ENCODE data around the gene GFM1.

GFM1 gene

GRCh38 chr3:158617982-158618875, 26.1 kb upstream of the GFM1 start:
- Histone ChIP-seq H3K4me3 (replicated peaks; ENCODE audit: insufficient read depth, low read length) (no peak overlapping the region), H3K27ac (replicated peaks) (no peak overlapping the region), H3K27me3 (ENCODE audit: insufficient read depth, poor library complexity, severe bottlenecking) (no peaks in the 10 kb centered on the region)
- no peak for DNase-seq (ENCODE audit: low read depth in 1 of 2, low spot score in 1 of 2)
- TF ChIP-seq REST (IDR thresholded peaks at IDR 0.05; ENCODE audit: insufficient replicate concordance, low read depth) (no peak), CTCF (IDR thresholded peaks at IDR 0.05; ENCODE audit: insufficient read depth, low read length) (no peak), SPI1 (IDR thresholded peaks at IDR 0.05; ENCODE audit: borderline replicate concordance, low read depth) (no peak), POLR2AphosphoS5 (IDR thresholded peaks at IDR 0.05; ENCODE audit: low read depth) (no peak), GABPA (IDR thresholded peaks at IDR 0.05; ENCODE audit: low read depth) (no peak)

GRCh38 chr3:158625881-158626280, 18.4 kb upstream of the GFM1 start:
- DNase-seq (ENCODE audit: low read depth in 1 of 2, low spot score in 1 of 2): no peak
- no peaks in the 10 kb centered on the region for H3K27me3 ChIP-seq (ENCODE audit: insufficient read depth, poor library complexity, severe bottlenecking)
- no peak overlapping the region for H3K27ac ChIP-seq (replicated peaks)
- TF ChIP-seq REST (IDR thresholded peaks at IDR 0.05; ENCODE audit: insufficient replicate concordance, low read depth) (no peak), CTCF (IDR thresholded peaks at IDR 0.05; ENCODE audit: insufficient read depth, low read length) (no peak), SPI1 (IDR thresholded peaks at IDR 0.05; ENCODE audit: borderline replicate concordance, low read depth) (no peak), POLR2AphosphoS5 (IDR thresholded peaks at IDR 0.05; ENCODE audit: low read depth) (no peak), GABPA (IDR thresholded peaks at IDR 0.05; ENCODE audit: low read depth) (no peak)
- no peak overlapping the region for H3K4me3 ChIP-seq (replicated peaks; ENCODE audit: insufficient read depth, low read length)

- no peak for DNase-seq (ENCODE audit: low read depth in 1 of 2, low spot score in 1 of 2)
- TF ChIP-seq CTCF (IDR thresholded peaks at IDR 0.05; ENCODE audit: insufficient read depth, low read length): no peak
- TF ChIP-seq GABPA (IDR thresholded peaks at IDR 0.05; ENCODE audit: low read depth): no peak
- TF ChIP-seq REST (IDR thresholded peaks at IDR 0.05; ENCODE audit: insufficient replicate concordance, low read depth): no peak
- TF ChIP-seq SPI1 (IDR thresholded peaks at IDR 0.05; ENCODE audit: borderline replicate concordance, low read depth): no peak
- TF ChIP-seq POLR2AphosphoS5 (IDR thresholded peaks at IDR 0.05; ENCODE audit: low read depth): no peak
- H3K4me3 ChIP-seq (replicated peaks; ENCODE audit: insufficient read depth, low read length): no peak overlapping the region
- H3K27ac ChIP-seq (replicated peaks): no peak overlapping the region
- no peaks in the 10 kb centered on the region for H3K27me3 ChIP-seq (ENCODE audit: insufficient read depth, poor library complexity, severe bottlenecking)
Measured at GRCh38 chr3:158631981-158632380, 12.3 kb upstream of the GFM1 start.

Data from HL-60 (cell line).